ENCODE data around the gene SMTNL2.

Gene SMTNL2

GRCh38 chr17:4539576-4540223 is 44.6 kb upstream of the SMTNL2 start:
- no peaks in the 10 kb centered on the region for H3K9me3 ChIP-seq (ENCODE audit: control insufficient read depth in 2 of 2, low read length in 2 of 2)
- H3K36me3 ChIP-seq (ENCODE audit: control insufficient read depth in 2 of 2, insufficient read depth in 2 of 2, low read length in 2 of 2): peaks cover 26 to 45% of the 10 kb centered on the region in 2 donors
- no peak overlapping the region for H3K4me3 ChIP-seq (ENCODE audit: low read length in 2 of 2)
- H3K27me3 ChIP-seq (ENCODE audit: control insufficient read depth in 2 of 2, insufficient read depth in 2 of 2, low read length in 2 of 2): no peaks in the 10 kb centered on the region
- peaks cover 4 to 13% of the 10 kb centered on the region in 2 donors for H3K4me1 ChIP-seq (ENCODE audit: control insufficient read depth in 2 of 2, insufficient read depth in 2 of 2, low read length in 2 of 2)
- no peak overlapping the region for H3K27ac ChIP-seq (ENCODE audit: low read depth in 2 of 2, low read length in 2 of 2)
- no peak overlapping the region for H3K9ac ChIP-seq (ENCODE audit: low read depth in 1 of 2, low read length in 2 of 2)

DNA sequence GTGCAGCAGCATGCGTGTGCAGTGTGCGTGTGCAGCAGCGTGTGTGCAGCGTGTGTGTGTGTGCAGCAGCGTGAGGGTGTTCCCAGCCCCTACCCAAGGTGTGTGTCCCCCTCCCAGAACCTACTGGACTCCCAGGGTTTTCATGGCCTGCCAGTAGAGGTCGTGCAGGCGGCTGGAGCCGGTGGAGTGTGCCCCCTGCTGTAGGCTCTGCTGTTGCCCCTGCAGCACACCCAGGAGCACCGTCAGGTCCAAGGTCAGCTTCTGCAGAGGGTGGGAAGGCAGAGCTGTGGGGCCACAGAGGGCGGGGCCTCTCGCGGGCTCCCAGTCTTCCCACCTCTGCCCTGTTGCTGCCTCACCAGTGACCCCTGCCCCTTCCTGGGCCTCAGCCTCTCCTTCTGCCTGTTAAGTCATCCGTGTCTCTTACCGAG is 44.1 kb upstream of the SMTNL2 start:
- Histone ChIP-seq H3K4me1 (ENCODE audit: control insufficient read depth in 2 of 2, insufficient read depth in 2 of 2, low read length in 2 of 2) (peaks cover 4 to 13% of the 10 kb centered on the region in 2 donors), H3K36me3 (ENCODE audit: control insufficient read depth in 2 of 2, insufficient read depth in 2 of 2, low read length in 2 of 2) (peaks cover 26 to 46% of the 10 kb centered on the region in 2 donors), H3K27me3 (ENCODE audit: control insufficient read depth in 2 of 2, insufficient read depth in 2 of 2, low read length in 2 of 2) (no peaks in the 10 kb centered on the region), H3K27ac (ENCODE audit: low read depth in 2 of 2, low read length in 2 of 2) (no peak overlapping the region), H3K4me3 (ENCODE audit: low read length in 2 of 2) (no peak overlapping the region), H3K9me3 (ENCODE audit: control insufficient read depth in 2 of 2, low read length in 2 of 2) (no peaks in the 10 kb centered on the region), H3K9ac (ENCODE audit: low read depth in 1 of 2, low read length in 2 of 2) (no peak overlapping the region)

- no peak overlapping the region for H3K9ac ChIP-seq (ENCODE audit: low read depth in 1 of 2, low read length in 2 of 2)
- H3K36me3 ChIP-seq (ENCODE audit: control insufficient read depth in 2 of 2, insufficient read depth in 2 of 2, low read length in 2 of 2): peaks cover 29 to 50% of the 10 kb centered on the region in 2 donors
- H3K27me3 ChIP-seq (ENCODE audit: control insufficient read depth in 2 of 2, insufficient read depth in 2 of 2, low read length in 2 of 2): no peaks in the 10 kb centered on the region
- no peaks in the 10 kb centered on the region for H3K9me3 ChIP-seq (ENCODE audit: control insufficient read depth in 2 of 2, low read length in 2 of 2)
- peaks cover 4 to 12% of the 10 kb centered on the region in 2 donors for H3K4me1 ChIP-seq (ENCODE audit: control insufficient read depth in 2 of 2, insufficient read depth in 2 of 2, low read length in 2 of 2)
- peak overlapping the region in 1 of 2 donors; percentile 9 for H3K27ac ChIP-seq (ENCODE audit: low read depth in 2 of 2, low read length in 2 of 2)
- H3K4me3 ChIP-seq (ENCODE audit: low read length in 2 of 2): no peak overlapping the region
Measured at GRCh38 chr17:4540687-4541327, 43.5 kb upstream of the SMTNL2 start.

DNA sequence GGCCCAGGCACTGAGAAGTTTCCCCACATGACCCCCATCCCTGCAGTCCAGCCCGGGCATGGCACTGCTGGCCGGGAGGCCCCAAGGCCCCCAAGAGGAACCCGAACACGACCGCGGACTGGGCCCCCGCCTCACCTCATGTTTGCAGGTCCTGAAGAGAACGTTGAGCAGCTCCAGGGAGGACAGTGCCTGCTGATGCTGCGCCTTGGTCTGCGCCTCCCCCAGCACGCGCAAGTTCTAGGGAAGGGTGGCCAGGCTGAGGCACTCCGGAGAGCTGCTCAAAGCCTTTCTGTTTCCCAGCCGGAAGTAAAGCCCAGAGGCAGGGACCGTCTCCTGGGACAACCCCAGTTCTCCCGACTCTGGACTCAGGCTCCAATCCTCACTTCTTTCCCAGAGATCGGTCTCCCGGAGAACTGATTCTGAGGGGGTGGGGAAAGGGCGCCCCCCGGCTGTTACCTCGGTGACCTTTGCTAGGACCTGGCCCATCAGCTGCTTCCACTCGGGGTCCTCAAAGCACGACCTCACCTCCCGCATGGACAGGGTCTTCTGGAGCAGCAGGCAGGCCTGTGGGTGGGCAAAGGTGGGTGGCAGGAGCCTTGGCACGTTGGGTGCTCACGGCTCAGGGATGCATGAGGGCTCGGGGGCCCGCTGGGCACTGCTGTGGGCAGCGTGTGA is 42.9 kb upstream of the SMTNL2 start:
- H3K27ac ChIP-seq (ENCODE audit: low read depth in 2 of 2, low read length in 2 of 2): peak overlapping the region in 1 of 2 donors; percentile 9
- no peak overlapping the region for H3K9ac ChIP-seq (ENCODE audit: low read depth in 1 of 2, low read length in 2 of 2)
- H3K36me3 ChIP-seq (ENCODE audit: control insufficient read depth in 2 of 2, insufficient read depth in 2 of 2, low read length in 2 of 2): peaks cover 30 to 52% of the 10 kb centered on the region in 2 donors
- no peak overlapping the region for H3K4me3 ChIP-seq (ENCODE audit: low read length in 2 of 2)
- no peaks in the 10 kb centered on the region for H3K9me3 ChIP-seq (ENCODE audit: control insufficient read depth in 2 of 2, low read length in 2 of 2)
- H3K4me1 ChIP-seq (ENCODE audit: control insufficient read depth in 2 of 2, insufficient read depth in 2 of 2, low read length in 2 of 2): peaks cover under 1 to 7% of the 10 kb centered on the region in 2 donors
- H3K27me3 ChIP-seq (ENCODE audit: control insufficient read depth in 2 of 2, insufficient read depth in 2 of 2, low read length in 2 of 2): no peaks in the 10 kb centered on the region

DNA sequence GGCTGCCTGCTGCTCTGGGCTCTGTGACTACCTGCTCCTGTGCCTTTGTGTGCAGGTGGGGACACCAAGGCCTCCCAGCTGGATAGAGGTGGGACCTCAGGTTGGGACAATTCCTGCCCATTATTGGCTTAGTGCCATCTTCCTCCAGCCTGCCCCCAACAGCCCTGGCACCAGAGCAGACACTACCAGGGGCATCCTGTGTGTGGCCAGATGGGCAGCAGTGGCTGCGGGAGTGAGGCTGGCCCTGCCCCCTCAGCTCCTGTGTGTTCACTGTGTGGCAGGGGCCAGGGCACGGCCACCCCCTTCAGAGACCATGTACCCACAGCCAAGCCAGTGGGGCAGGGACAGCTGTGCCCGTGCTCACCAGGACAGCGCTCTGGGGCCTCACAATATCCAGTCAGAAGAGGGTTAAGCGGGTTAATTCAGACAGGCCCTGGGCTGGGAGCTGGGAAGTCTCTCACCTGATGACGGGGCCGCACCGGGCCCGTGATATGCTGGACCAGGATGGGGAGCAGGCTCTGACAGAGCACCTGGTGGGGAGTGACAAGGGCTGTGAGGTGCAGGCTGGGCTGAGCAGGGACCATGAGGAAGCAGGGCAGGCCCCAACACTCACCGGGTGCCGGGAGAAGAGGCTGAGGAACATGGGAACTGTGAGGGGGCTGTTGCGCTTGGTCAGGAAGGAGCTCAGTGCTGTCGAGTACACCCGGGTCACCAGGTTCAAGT is 42.2 kb upstream of the SMTNL2 start:
- Histone ChIP-seq H3K9ac (ENCODE audit: low read depth in 1 of 2, low read length in 2 of 2) (no peak overlapping the region), H3K27me3 (ENCODE audit: control insufficient read depth in 2 of 2, insufficient read depth in 2 of 2, low read length in 2 of 2) (no peaks in the 10 kb centered on the region), H3K4me1 (ENCODE audit: control insufficient read depth in 2 of 2, insufficient read depth in 2 of 2, low read length in 2 of 2) (peaks cover 0 to 4% of the 10 kb centered on the region in 2 donors), H3K4me3 (ENCODE audit: low read length in 2 of 2) (no peak overlapping the region), H3K9me3 (ENCODE audit: control insufficient read depth in 2 of 2, low read length in 2 of 2) (no peaks in the 10 kb centered on the region), H3K36me3 (ENCODE audit: control insufficient read depth in 2 of 2, insufficient read depth in 2 of 2, low read length in 2 of 2) (peaks cover 30 to 59% of the 10 kb centered on the region in 2 donors), H3K27ac (ENCODE audit: low read depth in 2 of 2, low read length in 2 of 2) (no peak overlapping the region)

GRCh38 chr17:4542726-4543191 is 41.6 kb upstream of the SMTNL2 start:
- H3K27ac ChIP-seq (ENCODE audit: low read depth in 2 of 2, low read length in 2 of 2): no peak overlapping the region
- H3K4me3 ChIP-seq (ENCODE audit: low read length in 2 of 2): no peak overlapping the region
- H3K9me3 ChIP-seq (ENCODE audit: control insufficient read depth in 2 of 2, low read length in 2 of 2): no peaks in the 10 kb centered on the region
- H3K27me3 ChIP-seq (ENCODE audit: control insufficient read depth in 2 of 2, insufficient read depth in 2 of 2, low read length in 2 of 2): no peaks in the 10 kb centered on the region
- no peak overlapping the region for H3K9ac ChIP-seq (ENCODE audit: low read depth in 1 of 2, low read length in 2 of 2)
- peaks cover 36 to 61% of the 10 kb centered on the region in 2 donors for H3K36me3 ChIP-seq (ENCODE audit: control insufficient read depth in 2 of 2, insufficient read depth in 2 of 2, low read length in 2 of 2)
- H3K4me1 ChIP-seq (ENCODE audit: control insufficient read depth in 2 of 2, insufficient read depth in 2 of 2, low read length in 2 of 2): peaks cover 0 to 4% of the 10 kb centered on the region in 2 donors

DNA sequence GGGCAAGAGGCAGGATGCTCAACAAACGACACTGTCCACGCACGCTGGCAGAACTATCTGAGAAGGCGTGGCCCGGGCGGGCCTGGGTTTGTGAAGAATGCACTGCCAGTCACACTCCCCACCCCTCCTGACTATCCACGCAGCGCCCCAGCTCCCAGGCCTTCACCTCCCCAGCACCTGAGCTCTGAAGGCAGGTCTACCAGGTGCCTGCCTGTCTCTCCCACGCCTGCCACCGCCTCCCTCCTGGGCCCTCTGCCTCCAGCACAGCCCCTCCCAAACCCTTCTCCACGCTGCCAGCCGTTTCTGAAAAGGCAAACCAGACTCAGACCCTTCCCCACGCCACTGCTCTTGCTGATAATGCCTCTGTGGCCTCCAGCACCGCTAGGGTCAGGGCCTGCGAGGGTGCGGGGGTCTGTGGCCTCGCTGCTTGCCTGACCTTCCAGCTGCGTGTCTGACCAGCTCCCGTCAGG is 40.7 kb upstream of the SMTNL2 start:
- Histone ChIP-seq H3K9me3 (ENCODE audit: control insufficient read depth in 2 of 2, low read length in 2 of 2) (no peaks in the 10 kb centered on the region), H3K4me3 (ENCODE audit: low read length in 2 of 2) (no peak overlapping the region), H3K27ac (ENCODE audit: low read depth in 2 of 2, low read length in 2 of 2) (no peak overlapping the region), H3K27me3 (ENCODE audit: control insufficient read depth in 2 of 2, insufficient read depth in 2 of 2, low read length in 2 of 2) (no peaks in the 10 kb centered on the region), H3K36me3 (ENCODE audit: control insufficient read depth in 2 of 2, insufficient read depth in 2 of 2, low read length in 2 of 2) (peaks cover 44 to 69% of the 10 kb centered on the region in 2 donors), H3K4me1 (ENCODE audit: control insufficient read depth in 2 of 2, insufficient read depth in 2 of 2, low read length in 2 of 2) (peaks cover 0 to 4% of the 10 kb centered on the region in 2 donors), H3K9ac (ENCODE audit: low read depth in 1 of 2, low read length in 2 of 2) (no peak overlapping the region)

DNA sequence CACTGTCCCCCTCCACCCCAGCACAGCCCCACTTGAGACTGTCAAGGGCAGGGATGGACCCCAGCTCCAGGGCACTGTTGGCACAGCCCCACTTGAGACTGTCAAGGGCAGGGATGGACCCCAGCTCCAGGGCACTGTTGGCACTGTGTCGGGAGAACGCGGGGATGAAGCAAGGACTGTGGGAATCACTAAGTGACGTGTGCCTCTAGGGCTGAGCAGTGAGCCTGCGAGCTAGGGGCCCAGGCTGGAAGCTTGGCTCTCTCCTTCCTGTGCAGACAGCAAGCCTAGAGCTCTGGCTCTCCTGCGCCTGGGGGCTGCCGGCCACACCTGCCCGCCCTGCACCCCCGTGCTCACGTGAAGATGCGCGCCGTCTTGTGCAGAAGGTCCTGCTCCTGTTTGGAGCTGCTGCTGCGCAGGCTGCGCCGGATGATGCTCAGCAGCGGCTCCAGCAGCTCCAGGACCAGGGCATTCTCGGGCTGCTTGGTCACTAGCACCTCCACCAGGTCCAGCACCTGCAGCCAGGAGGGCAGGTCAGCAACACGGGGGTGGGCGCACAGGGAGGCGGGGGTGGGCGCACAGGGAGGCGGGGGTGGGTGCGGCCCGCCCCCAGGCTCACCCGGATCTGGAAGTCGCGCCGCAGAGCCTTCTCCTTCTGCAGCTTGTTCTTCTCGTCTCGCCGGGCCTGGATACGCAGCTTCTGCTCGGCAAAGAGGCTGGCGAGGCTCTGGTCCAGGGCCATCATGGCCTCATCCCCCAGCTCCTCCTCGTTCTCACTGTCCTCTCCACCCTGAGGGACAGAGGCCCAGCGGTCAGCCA is 40.0 kb upstream of the SMTNL2 start:
- Histone ChIP-seq H3K27me3 (ENCODE audit: control insufficient read depth in 2 of 2, insufficient read depth in 2 of 2, low read length in 2 of 2) (no peaks in the 10 kb centered on the region), H3K27ac (ENCODE audit: low read depth in 2 of 2, low read length in 2 of 2) (no peak overlapping the region), H3K4me1 (ENCODE audit: control insufficient read depth in 2 of 2, insufficient read depth in 2 of 2, low read length in 2 of 2) (peaks cover 0 to 4% of the 10 kb centered on the region in 2 donors), H3K36me3 (ENCODE audit: control insufficient read depth in 2 of 2, insufficient read depth in 2 of 2, low read length in 2 of 2) (peaks cover 51 to 77% of the 10 kb centered on the region in 2 donors), H3K9ac (ENCODE audit: low read depth in 1 of 2, low read length in 2 of 2) (no peak overlapping the region), H3K9me3 (ENCODE audit: control insufficient read depth in 2 of 2, low read length in 2 of 2) (no peaks in the 10 kb centered on the region), H3K4me3 (ENCODE audit: low read length in 2 of 2) (no peak overlapping the region)

- H3K27me3 ChIP-seq (ENCODE audit: control insufficient read depth in 2 of 2, insufficient read depth in 2 of 2, low read length in 2 of 2): no peaks in the 10 kb centered on the region
- H3K36me3 ChIP-seq (ENCODE audit: control insufficient read depth in 2 of 2, insufficient read depth in 2 of 2, low read length in 2 of 2): peaks cover 53 to 76% of the 10 kb centered on the region in 2 donors
- no peak overlapping the region for H3K4me3 ChIP-seq (ENCODE audit: low read length in 2 of 2)
- no peak overlapping the region for H3K27ac ChIP-seq (ENCODE audit: low read depth in 2 of 2, low read length in 2 of 2)
- no peaks in the 10 kb centered on the region for H3K9me3 ChIP-seq (ENCODE audit: control insufficient read depth in 2 of 2, low read length in 2 of 2)
- peaks cover 0 to 4% of the 10 kb centered on the region in 2 donors for H3K4me1 ChIP-seq (ENCODE audit: control insufficient read depth in 2 of 2, insufficient read depth in 2 of 2, low read length in 2 of 2)
- H3K9ac ChIP-seq (ENCODE audit: low read depth in 1 of 2, low read length in 2 of 2): no peak overlapping the region
Measured at GRCh38 chr17:4544951-4545216, 39.4 kb upstream of the SMTNL2 start.
